GM12878 (cell line): ENCODE results near the gene VPS26A. TPM values are rescaled to one million over a fixed set of nuclear protein-coding genes. Genes with fewer than 3 reads are reported as not detected.

ENCODE experiments used
- ATAC-seq: fragments of 200-7000 bp; cut with Tn5 transposase; 3 replicates; pipeline ENCODE4 v1.9.1; 2020; ENCODE audit warnings: mild to moderate bottlenecking, moderate library complexity
- BruUV-seq: library from RNA; stranded (reverse); fragments of 400-500 nt; replicated peaks from 2 replicates; lab custom pipeline; 2021; lab: Mats Ljungman, UMichigan
- CTCF ChIA-PET: fragments of 300-600 bp; sonication (Branson Sonifier 250); formaldehyde crosslinking; extraction: SDS; loops from one replicate; lab custom pipeline; 2021; ENCODE audit warnings: inconsistent platforms; lab: Yijun Ruan, JAX
- POLR2A ChIA-PET: fragments of 350-600 bp; formaldehyde crosslinking; extraction: SDS; loops from one replicate; lab custom pipeline; 2021; ENCODE audit warnings: inconsistent platforms; lab: Charles Lee
- RAD21 ChIA-PET: fragments of 300-600 bp; sonication (Branson Sonifier 250); formaldehyde crosslinking; loops from one replicate; lab custom pipeline; 2023; ENCODE audit warnings: antibody characterized with exemption; ENCODE audit not compliant: unreplicated experiment; lab: Charles Lee
- SMC1A ChIA-PET: fragments of 300-600 bp; sonication (Branson Sonifier 250); formaldehyde crosslinking; loops from one replicate; lab custom pipeline; 2023; ENCODE audit not compliant: unreplicated experiment, uncharacterized antibody; lab: Charles Lee
- DNase-seq: peaks from one replicate; pipeline ENCODE4 v3.0.0-alpha.2; 2011; ENCODE audit warnings: low read depth, low spot score
- FAIRE-seq: peaks from 3 replicates; lab custom pipeline; 2011; peaks lifted over from hg19 to GRCh38; lab: Jason Lieb, UNC
- H2AFZ ChIP-seq: 2 replicates; pipeline ENCODE4 v1.6.0; 2011; ENCODE audit warnings: low read depth, low read length, control low read depth; ENCODE audit not compliant: control insufficient read depth
- H3K27ac ChIP-seq: 2 replicates; pipeline ENCODE4 v1.5.1; 2011; ENCODE audit warnings: control low read depth; ENCODE audit not compliant: control insufficient read depth, insufficient read depth
- H3K27me3 ChIP-seq, 2 experiments: replicated peaks in 1 of 2; 2 replicates each; pipeline versions ENCODE4 v1.6.0 to v1.6.1; 2011; ENCODE audit warnings: low read length in 1 of 2; ENCODE audit not compliant: control insufficient read depth in 2 of 2, insufficient read depth in 2 of 2
- H3K36me3 ChIP-seq, 2 experiments: 2 replicates each; pipeline ENCODE4 v1.5.1; 2011; ENCODE audit warnings: low read length in 1 of 2; ENCODE audit not compliant: control insufficient read depth in 2 of 2, insufficient read depth in 2 of 2
- H3K4me1 ChIP-seq: 2 replicates; pipeline ENCODE4 v1.6.1; 2011; ENCODE audit warnings: mild to moderate bottlenecking, low read length, moderate library complexity, mixed read lengths; ENCODE audit not compliant: control insufficient read depth, insufficient read depth
- H3K4me2 ChIP-seq: 2 replicates; pipeline ENCODE4 v1.6.0; 2011; ENCODE audit warnings: control low read depth; ENCODE audit not compliant: control insufficient read depth, insufficient read depth
- H3K4me3 ChIP-seq: fragments of 200-600 bp; sonication (generic); 2 replicates; pipeline ENCODE4 v1.5.1; 2016
- H3K79me2 ChIP-seq: 2 replicates; pipeline ENCODE4 v1.6.0; 2011; ENCODE audit warnings: low read length; ENCODE audit not compliant: control insufficient read depth, insufficient read depth
- H3K9ac ChIP-seq: 2 replicates; pipeline ENCODE4 v1.8.0; 2011; ENCODE audit warnings: low read length, control low read depth, mixed read lengths; ENCODE audit not compliant: control insufficient read depth, insufficient read depth
- H3K9me3 ChIP-seq: replicated peaks from 3 replicates; pipeline ENCODE4 v1.5.1; 2011; ENCODE audit warnings: mild to moderate bottlenecking, low read length; ENCODE audit not compliant: control insufficient read depth, insufficient read depth
- H4K20me1 ChIP-seq: 2 replicates; pipeline ENCODE4 v1.6.0; 2011; ENCODE audit not compliant: control insufficient read depth, insufficient read depth
- E2F4 ChIP-seq: IDR thresholded peaks from 2 replicates; pipeline ENCODE4 v1.6.1; 2012; ENCODE audit warnings: low read depth, low read length, improper control_type of control experiment
- RAD21 ChIP-seq: IDR thresholded peaks from 2 replicates; pipeline ENCODE4 v1.6.1; 2011; ENCODE audit warnings: mild to moderate bottlenecking, low read depth, low read length, moderate library complexity; ENCODE audit not compliant: insufficient read depth
- RB1 ChIP-seq: fragments of 450-650 bp; formaldehyde crosslinking; IDR thresholded peaks from 2 replicates; pipeline ENCODE4 v1.6.1; 2017; ENCODE audit warnings: mild to moderate bottlenecking, borderline replicate concordance
- SMAD5 ChIP-seq: IDR thresholded peaks from 2 replicates; pipeline ENCODE4 v1.6.1; 2016; ENCODE audit warnings: antibody characterized with exemption, low read depth
- ZNF592 ChIP-seq: fragments of 450-650 bp; IDR thresholded peaks from 2 replicates; pipeline ENCODE4 v1.6.1; 2017; ENCODE audit warnings: mild to moderate bottlenecking, moderate library complexity
- ZZZ3 ChIP-seq: IDR thresholded peaks from 2 replicates; pipeline ENCODE4 v1.6.1; 2011; ENCODE audit warnings: low read depth; ENCODE audit not compliant: control insufficient read depth, insufficient read length
- WGBS: methylation state at CpG from one replicate; pipeline ENCODE4 v1.1.6; 2016; ENCODE audit warnings: low lambda C conversion rate; ENCODE audit not compliant: insufficient replicate concordance, insufficient coverage; ENCODE audit errors: missing lambda C conversion rate; 5-methylcytosine and 5-hydroxymethylcytosine counted together
- in situ Hi-C: fragments of 300-500 bp; cut with MboI; formaldehyde crosslinking; loops from 9 replicates; pipeline ENCODE4 v1.14.3; 2018; ENCODE audit warnings: mixed read lengths
- intact Hi-C: fragments of 100-400 bp; cut with micrococcal nuclease; formaldehyde crosslinking; loops from one replicate; pipeline ENCODE4 v1.14.2; 2022; ENCODE audit not compliant: unreplicated experiment
- polyA plus RNA-seq, 11 experiments: library from polyadenylated mRNA; depleted of rRNA in 4 of 11; unstranded in 6 of 11; stranded (reverse) in 5 of 11; fragments of >200 nt; fragmentation: Nextera tagmentation in 4 of 11; fragmentation: Illumina TruSeq in 1 of 11; extraction: Ambion mirVana in 4 of 11; extraction: Trizol in 1 of 11; gene quantifications; 1 replicate in 1 of 11; 2 replicates in 10 of 11; pipeline versions ENCODE4 v1.2.1 to v1.2.3, GENCODE V29; 2011 to 2016; ENCODE audit warnings: inconsistent platforms in 2 of 11, missing spikeins in 2 of 11, low read depth in 1 of 11
- total RNA-seq, 4 experiments: library from RNA; depleted of rRNA in 3 of 4; stranded (reverse); fragments of >200 nt in 3 of 4; fragmentation: Illumina TruSeq in 1 of 4; extraction: Trizol in 1 of 4; gene quantifications; 2 replicates each; pipeline versions ENCODE4 v1.2.1 to v1.2.3, GENCODE V29; 2013 to 2021

Gene VPS26A
- total and polyA plus RNA-seq, 10 of the 15 experiments (the other 5 are each of a cell fraction or from before 2014, with no cell fraction given): 16.8 to 72.3 (median 26.8) TPM

- H3K36me3 ChIP-seq: peaks cover 5% of the 10 kb centered on the region in 2 experiments; a peak in 3 of 4 replicates
These were observed 84.8 kb downstream of the VPS26A start for GRCh38 chr10:69208761-69209160.

More at GRCh38 chr10:69208761-69209160, 84.8 kb downstream of the VPS26A start:
- ChIA-PET CTCF (interaction anchor here (0.6 kb wide), 1 partner anchor 620 kb away, joined by 3 read pairs; no protein-coding TSS in a partner anchor), SMC1A (interaction anchor here (1.4 to 3.3 kb wide), 2 partner anchors 9 to 12 kb away, joined by 3 to 10 read pairs; no protein-coding TSS in a partner anchor), RAD21 (no interaction called here), POLR2A (interaction anchor here (0.5 to 1.1 kb wide), 4 partner anchors 20 to 286 kb away, joined by 3 to 6 read pairs (median 4); no protein-coding TSS in a partner anchor)
- Histone ChIP-seq H3K27ac (no peak overlapping the region), H3K4me1 (no peaks in the 10 kb centered on the region), H2AFZ (no peak overlapping the region), H4K20me1 (no peaks in the 10 kb centered on the region), H3K27me3 (no peaks in the 10 kb centered on the region), H3K4me3 (no peak overlapping the region), H3K4me2 (no peak overlapping the region), H3K79me2 (no peaks in the 10 kb centered on the region; the same call in 1 of the 2 replicates), H3K9me3 (no peaks in the 10 kb centered on the region), H3K9ac (no peak overlapping the region)
- TF ChIP-seq RB1: no peak
- no peak for TF ChIP-seq ZZZ3
- TF ChIP-seq RAD21: no peak
- no peak for TF ChIP-seq ZNF592
- TF ChIP-seq SMAD5: no peak
- no peak for TF ChIP-seq E2F4
- intact Hi-C loops: no loop called here
- DNase-seq (no peak), ATAC-seq (no peak), FAIRE-seq (no peak)
- WGBS: 98% methylated on average over 6 of the region's 6 CpGs
- in situ Hi-C loops: no loop called here
- no TSS peak for BruUV-seq
